ENCODE results near the gene RET.

DNA sequence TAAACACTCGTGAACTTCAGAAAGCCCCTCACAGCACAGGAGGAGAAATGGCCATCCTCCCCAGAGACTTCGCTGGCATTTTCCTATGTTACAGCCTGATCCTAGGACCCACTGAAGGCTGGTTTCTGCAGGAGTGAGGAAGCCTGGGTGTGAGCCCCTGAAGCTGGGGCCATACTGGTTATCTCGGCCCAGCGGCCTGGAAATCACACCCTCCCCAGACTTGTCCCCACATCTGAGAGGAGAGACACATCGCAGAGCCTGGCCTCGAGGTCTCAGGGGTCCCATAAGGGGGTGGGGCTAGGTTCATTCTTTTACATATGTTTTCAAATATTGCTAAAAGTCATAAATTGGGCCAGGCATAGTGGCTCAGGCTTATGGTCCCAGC is 17.5 kb upstream of the RET start:
- TF ChIP-seq, protein P1, sequence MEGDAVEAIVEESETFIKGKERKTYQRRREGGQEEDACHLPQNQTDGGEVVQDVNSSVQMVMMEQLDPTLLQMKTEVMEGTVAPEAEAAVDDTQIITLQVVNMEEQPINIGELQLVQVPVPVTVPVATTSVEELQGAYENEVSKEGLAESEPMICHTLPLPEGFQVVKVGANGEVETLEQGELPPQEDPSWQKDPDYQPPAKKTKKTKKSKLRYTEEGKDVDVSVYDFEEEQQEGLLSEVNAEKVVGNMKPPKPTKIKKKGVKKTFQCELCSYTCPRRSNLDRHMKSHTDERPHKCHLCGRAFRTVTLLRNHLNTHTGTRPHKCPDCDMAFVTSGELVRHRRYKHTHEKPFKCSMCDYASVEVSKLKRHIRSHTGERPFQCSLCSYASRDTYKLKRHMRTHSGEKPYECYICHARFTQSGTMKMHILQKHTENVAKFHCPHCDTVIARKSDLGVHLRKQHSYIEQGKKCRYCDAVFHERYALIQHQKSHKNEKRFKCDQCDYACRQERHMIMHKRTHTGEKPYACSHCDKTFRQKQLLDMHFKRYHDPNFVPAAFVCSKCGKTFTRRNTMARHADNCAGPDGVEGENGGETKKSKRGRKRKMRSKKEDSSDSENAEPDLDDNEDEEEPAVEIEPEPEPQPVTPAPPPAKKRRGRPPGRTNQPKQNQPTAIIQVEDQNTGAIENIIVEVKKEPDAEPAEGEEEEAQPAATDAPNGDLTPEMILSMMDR (IDR thresholded peaks at IDR 0.05) = no peak
- TF ChIP-seq POLR2AphosphoS5 (IDR thresholded peaks at IDR 0.05; ENCODE audit: low read depth, low read length) (no peak), TCF7L2 (IDR thresholded peaks at IDR 0.05; ENCODE audit: low read depth, low read length) (no peak)
- TF ChIP-seq, protein P2, sequence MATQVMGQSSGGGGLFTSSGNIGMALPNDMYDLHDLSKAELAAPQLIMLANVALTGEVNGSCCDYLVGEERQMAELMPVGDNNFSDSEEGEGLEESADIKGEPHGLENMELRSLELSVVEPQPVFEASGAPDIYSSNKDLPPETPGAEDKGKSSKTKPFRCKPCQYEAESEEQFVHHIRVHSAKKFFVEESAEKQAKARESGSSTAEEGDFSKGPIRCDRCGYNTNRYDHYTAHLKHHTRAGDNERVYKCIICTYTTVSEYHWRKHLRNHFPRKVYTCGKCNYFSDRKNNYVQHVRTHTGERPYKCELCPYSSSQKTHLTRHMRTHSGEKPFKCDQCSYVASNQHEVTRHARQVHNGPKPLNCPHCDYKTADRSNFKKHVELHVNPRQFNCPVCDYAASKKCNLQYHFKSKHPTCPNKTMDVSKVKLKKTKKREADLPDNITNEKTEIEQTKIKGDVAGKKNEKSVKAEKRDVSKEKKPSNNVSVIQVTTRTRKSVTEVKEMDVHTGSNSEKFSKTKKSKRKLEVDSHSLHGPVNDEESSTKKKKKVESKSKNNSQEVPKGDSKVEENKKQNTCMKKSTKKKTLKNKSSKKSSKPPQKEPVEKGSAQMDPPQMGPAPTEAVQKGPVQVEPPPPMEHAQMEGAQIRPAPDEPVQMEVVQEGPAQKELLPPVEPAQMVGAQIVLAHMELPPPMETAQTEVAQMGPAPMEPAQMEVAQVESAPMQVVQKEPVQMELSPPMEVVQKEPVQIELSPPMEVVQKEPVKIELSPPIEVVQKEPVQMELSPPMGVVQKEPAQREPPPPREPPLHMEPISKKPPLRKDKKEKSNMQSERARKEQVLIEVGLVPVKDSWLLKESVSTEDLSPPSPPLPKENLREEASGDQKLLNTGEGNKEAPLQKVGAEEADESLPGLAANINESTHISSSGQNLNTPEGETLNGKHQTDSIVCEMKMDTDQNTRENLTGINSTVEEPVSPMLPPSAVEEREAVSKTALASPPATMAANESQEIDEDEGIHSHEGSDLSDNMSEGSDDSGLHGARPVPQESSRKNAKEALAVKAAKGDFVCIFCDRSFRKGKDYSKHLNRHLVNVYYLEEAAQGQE (IDR thresholded peaks at IDR 0.05; ENCODE audit: insufficient read depth in 1 of 2, low read depth in 2 of 2, low read length in 1 of 2) = no peak

All from Panc1 (cell line).